Activated gamma-delta T cell treated with Interleukin-2 at 50 U/mL for 16 hours (primary cell): ENCODE data around the gene MARK3.
"Not testable (repeated sequence)": the region's sequence is repeated elsewhere in the genome, so short reads cannot be mapped to it uniquely, and the experiment has no call there.

Experiments
- DNase-seq: peaks from one replicate; pipeline ENCODE4 v3.0.0-alpha.2; 2020

Gene MARK3

GRCh38 chr14:103495854-103496253, 110.6 kb downstream of the MARK3 start:
- no peak for DNase-seq

DNA sequence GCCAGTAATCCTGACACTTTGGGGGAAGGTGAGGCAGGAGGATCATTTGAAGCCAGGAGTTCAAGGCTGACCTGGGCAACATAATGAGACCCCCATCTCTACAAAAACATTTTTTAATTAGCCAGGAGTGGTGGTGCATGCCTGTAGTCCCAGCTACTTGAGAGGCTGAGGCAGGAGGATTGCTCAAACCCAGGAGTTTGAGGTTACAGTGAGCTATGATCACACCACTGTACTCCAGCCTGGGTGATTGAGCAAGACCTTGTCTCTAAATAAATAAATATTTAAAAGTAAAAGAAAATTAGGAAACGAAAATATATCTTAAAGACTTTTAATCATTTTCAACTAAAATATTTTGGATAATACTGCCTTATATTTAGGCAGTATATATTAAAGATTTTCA, 111.6 kb downstream of the MARK3 start:
- no peak for DNase-seq

DNA sequence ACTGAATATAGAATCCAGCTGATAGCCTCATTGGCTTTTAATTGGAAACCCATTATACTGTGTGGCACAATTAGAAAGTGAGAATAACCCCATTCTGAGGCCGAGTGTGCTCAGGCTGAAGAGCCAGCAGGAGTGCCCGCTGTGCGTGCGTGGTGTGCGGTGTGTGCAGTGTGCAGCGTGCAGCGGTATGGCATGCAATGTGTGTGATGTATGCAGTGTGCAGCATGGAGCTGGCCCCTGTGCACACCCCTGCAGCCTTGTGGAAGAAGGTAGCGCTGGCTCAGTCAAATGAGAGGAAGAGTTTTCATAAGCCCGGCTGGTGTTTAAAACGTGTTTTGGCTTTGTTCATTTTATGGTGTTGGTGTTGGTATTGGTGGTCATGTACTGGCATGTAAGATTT, 114.5 kb downstream of the MARK3 start:
- DNase-seq: no peak

DNA sequence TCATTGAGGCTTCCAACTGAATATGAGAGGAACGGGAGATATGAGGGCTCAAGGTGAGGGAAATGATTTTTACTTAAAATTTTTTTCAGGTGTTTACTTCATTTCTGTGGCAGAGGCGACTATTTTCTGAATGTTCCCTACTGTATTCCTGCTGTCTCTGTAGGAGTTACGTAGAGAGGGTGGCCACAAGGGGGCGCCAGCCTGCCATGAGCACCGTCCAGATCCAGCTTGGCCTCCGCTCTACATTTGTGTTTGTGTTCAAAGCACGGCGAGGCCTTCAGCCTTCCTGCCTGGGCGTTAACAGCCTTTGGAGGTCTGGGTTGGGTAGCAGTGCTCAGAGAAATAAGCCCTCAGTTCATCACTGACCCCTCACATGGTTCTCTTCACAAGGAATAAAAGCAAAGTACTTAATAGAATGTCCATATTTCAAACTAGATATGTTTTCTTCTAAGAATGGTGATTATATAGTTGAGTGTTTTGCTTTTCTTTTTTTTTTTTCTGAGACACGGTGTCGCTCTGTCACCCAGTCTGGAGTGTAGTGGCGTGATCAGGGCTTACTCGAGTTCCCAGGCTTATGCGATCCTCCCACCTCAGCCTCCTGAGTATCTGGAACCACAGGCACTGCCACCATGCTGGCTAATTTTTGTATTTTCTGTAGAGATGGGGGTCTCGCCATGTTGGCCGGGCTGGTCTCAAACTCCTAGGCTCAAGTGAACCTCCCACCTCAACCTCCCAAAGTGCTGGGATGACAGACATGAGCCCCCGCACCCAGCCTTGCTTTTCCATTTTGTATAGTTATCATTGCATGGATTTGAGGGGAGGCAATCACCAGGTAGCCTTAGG, 115.2 kb downstream of the MARK3 start:
- DNase-seq: peak; percentile 79

GRCh38 chr14:103501041-103501870, 116.0 kb downstream of the MARK3 start:
- DNase-seq: no peak

- DNase-seq: no peak
These were observed 116.9 kb downstream of the MARK3 start for GRCh38 chr14:103501921-103502669.

- no peak for DNase-seq
These were observed 117.7 kb downstream of the MARK3 start for GRCh38 chr14:103502877-103503276.

DNA sequence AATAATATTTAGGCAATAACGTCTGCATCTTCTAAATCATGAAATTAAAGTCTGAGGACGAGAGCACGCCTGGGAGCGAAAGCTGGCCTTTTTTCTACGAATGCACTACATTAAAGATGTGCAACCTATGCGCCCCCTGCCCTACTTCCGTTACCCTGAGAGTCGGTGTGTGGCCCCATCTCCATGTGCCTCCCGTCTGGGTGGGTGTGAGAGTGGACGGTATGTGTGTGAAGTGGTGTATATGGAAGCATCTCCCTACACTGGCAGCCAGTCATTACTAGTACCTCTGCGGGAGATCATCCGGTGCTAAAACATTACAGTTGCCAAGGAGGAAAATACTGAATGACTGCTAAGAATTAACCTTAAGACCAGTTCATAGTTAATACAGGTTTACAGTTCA, 118.1 kb downstream of the MARK3 start:
- no peak for DNase-seq

- DNase-seq: no peak
These were observed 119.9 kb downstream of the MARK3 start for GRCh38 chr14:103504991-103505565.

DNA sequence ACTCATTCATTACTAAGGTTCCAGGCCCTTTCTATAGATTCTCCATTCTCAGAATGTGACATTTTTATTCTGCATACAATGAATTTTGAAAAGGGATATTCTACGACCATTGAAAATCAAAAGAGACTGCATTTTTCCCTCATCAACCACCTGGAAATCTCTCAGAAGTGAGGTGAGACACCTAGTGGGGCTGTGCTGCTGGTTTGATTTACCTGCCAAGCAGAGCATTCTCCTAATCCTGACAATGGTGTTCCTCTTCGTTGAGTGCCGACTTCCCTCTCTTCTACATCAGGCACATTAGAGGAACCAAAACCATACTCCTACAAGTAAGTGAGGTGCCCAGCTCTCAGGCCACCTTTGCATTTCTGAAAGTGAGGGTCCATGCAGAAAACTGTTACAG, 122.5 kb downstream of the MARK3 start:
- no peak for DNase-seq

- DNase-seq: no peak
These were observed 123.5 kb downstream of the MARK3 start for GRCh38 chr14:103508521-103509329.

GRCh38 chr14:103509864-103510723, 124.9 kb downstream of the MARK3 start:
- no peak for DNase-seq

DNA sequence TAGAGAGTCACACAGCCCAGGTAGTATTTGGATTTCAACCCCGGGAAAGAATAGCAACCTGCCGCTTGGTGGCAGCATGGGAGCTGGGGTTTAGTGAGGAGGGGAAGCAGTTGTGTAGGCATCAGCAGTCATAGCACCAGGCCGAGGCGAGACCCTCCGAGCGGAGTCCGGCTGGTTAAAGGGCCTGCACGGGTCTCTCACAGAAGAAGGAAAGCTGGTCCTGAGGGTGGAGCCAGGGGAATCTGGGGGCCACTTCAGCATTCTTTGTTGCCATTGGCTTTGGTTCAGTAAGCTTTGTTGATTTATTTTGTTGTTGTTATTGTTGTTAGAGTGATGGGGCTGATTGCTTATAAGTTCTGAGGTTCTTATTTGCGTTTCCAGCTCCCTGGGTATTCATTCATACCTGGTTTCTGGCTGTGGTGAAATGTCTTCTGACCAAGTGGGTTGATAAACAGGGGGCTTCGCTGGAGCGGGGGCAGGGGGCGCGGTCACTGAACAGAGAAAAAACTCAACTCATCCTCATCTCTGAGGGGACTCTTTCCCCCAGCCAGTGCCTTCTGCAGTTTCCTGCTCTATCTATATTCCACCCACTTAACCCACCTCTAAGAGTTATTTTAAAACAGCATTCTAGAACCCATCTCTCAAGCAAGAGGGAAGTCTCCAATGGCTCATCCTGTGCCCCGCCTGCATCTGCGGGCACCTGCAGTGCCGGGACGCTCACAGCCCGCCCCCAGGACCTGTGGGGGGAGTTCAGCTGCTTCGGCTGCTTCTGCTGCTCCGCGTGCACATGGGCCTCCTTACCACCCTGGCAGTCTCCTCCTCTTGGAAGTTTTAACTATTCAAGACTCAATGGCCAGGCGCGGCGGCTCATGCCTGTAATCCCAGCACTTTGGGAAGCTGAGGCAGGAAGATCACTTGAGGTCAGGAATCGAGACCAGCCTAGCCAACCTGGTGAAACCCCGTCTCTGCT, 125.8 kb downstream of the MARK3 start:
- no peak for DNase-seq

DNA sequence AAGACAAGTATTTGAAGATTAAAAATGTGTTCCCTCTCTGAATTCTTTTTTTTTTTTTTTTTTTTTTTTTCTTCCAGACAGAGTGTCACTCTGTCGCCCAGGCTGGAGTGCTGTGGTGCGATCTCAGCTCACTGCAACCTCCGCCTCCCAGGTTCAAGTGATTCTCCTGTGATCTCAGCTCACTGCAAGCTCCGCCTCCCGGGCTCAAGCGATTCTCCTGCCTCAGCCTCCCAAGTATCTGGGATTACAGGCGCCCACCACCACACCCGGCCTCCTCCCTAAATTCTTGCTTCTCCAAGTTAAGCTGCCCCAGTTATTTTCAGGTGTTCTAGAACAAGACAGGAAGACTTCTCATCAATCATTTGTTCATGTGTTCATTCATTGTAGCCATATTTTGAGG, 127.0 kb downstream of the MARK3 start:
- not testable (repeated sequence) for DNase-seq

DNA sequence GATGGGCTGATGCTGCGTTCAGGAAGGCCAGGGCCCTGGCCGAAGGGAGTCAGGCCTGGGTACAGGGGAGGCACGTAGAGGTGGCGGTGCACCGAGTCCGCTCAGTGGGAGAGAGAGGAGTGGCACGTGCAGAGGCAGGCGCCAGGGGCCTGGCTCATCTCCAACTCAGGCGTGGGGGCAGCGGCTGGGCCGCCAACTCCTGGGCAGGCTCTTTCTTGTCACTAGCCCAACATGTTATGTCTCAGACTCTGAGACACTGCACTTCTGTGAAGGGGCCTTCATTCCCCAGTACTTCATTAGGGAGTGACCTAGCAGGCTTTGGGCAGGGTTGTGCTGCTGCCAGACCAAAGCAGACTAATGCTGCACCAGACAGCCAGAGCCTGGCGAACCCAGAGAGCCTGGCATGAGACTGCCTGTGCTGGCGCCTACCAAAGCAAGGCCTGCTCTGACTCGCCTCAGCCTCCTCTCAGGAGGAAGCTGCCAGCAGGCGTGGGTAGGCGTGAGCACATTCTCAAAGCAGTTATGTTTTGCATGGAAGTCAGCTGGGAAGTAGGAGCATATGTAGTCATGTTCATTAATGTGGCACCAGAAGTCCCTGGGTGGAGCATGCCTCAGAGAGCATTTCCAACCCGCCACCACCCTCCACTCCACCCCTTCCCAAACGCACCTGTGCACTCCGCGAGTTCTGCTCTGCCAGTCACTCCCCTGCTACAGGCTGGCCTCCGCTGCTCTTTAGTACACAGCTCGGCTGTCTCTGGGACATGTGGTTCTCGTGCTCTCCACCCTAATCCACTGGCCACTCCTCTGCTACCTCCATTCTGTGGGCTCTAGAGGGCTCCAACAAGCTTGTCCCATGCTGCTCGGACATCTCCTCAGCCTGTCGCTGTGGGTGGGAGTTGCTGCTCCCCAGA, 127.7 kb downstream of the MARK3 start:
- no peak for DNase-seq

DNA sequence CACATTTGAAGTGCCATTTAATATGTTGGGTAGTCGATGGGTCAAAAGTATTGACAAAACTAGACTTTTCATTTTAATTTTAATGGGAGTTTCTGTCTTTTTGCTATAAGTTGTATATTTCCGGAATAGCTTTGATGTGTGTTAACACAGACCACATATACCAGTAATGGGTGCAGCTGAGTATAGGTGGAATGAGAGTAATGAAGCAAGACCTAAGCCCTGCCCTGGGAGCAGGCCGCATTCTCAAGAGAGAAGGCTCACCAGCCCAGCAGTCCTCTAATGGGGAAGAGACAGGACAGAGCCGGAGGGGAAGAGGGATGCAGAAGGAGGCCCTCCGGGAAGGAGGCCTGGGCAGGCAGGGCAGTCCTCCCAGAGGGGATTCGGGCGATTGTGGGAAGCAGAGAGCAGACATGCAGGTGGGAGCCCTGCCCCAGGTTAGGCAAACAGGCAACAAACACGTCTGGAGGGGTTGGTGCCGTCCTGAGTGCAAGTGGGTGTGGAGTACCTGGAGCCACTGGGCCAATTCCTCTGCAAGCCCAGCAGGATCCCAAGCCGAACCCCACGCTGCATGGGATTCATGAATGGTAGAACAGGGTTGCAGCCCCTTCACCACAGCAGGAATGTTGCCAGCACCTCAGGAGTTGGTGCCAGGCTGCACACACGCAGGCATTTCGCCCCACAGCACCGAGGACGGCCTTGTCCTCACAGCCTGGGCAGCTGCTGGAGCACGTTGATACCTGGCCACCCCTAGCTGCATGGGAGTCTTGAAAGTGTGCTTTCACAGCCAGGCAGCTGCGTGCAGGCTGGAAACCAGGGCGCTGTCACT, 129.6 kb downstream of the MARK3 start:
- DNase-seq: no peak

GRCh38 chr14:103516426-103517173, 131.4 kb downstream of the MARK3 start:
- DNase-seq: no peak
